HepG2 (cell line): Measurements from ENCODE around the gene NOP14. TPM values are rescaled to one million over a fixed set of nuclear protein-coding genes. Genes with fewer than 3 reads are reported as not detected.

Experiments
- ATAC-seq: fragments of 200-7000 bp; cut with Tn5 transposase; 3 replicates; pipeline ENCODE4 v1.9.1; 2020; ENCODE audit warnings: mild to moderate bottlenecking, moderate library complexity
- BruUV-seq: library from RNA; stranded (reverse); fragments of 400-500 nt; replicated peaks from 2 replicates; lab custom pipeline; 2021; lab: Mats Ljungman, UMichigan
- CTCF ChIA-PET: fragments of 300-600 bp; formaldehyde crosslinking; extraction: SDS; loops from one replicate; lab custom pipeline; 2021; ENCODE audit warnings: low total read pairs, inconsistent platforms, low intra/inter-chr PET ratio; lab: Yijun Ruan, JAX
- POLR2A ChIA-PET: fragments of 350-600 bp; sonication (Branson Sonifier 250); formaldehyde crosslinking; loops from one replicate; lab custom pipeline; 2020; ENCODE audit warnings: antibody characterized with exemption, inconsistent platforms; lab: Yijun Ruan, JAX
- DNase-seq: peaks from one replicate; pipeline ENCODE4 v3.0.0-alpha.2; 2015; ENCODE audit warnings: low spot score
- FAIRE-seq: peaks from 3 replicates; lab custom pipeline; 2011; peaks lifted over from hg19 to GRCh38; lab: Jason Lieb, UNC
- H2AFZ ChIP-seq: one replicate; pipeline ENCODE4 v1.6.1; 2011; ENCODE audit warnings: low read length, inconsistent platforms
- H3K27ac ChIP-seq: fragments of 300-600 bp; 3 replicates; pipeline ENCODE4 v1.8.0; 2011; ENCODE audit warnings: mixed run types, mild to moderate bottlenecking, mixed read lengths, low read length, inconsistent platforms; ENCODE audit not compliant: insufficient read depth; ENCODE audit errors: extremely low read length
- H3K27me3 ChIP-seq, 2 experiments: fragments of 200-600 bp in 1 of 2; 2 replicates in 1 of 2; 3 replicates in 1 of 2; pipeline versions ENCODE4 v1.6.0 to v1.8.0; 2011; ENCODE audit warnings: low read length in 2 of 2, mild to moderate bottlenecking in 2 of 2, moderate library complexity in 2 of 2, inconsistent platforms in 1 of 2; ENCODE audit not compliant: insufficient read depth in 2 of 2, control insufficient read depth in 1 of 2
- H3K36me3 ChIP-seq, 2 experiments: fragments of 200-600 bp in 1 of 2; replicated peaks in 1 of 2; 2 replicates in 1 of 2; 3 replicates in 1 of 2; pipeline versions ENCODE4 v1.5.1 to v1.8.0; 2011; ENCODE audit warnings: low read length in 2 of 2, inconsistent platforms in 1 of 2; ENCODE audit not compliant: insufficient read depth in 2 of 2, control insufficient read depth in 1 of 2
- H3K4me1 ChIP-seq: 2 replicates; pipeline ENCODE4 v1.5.1; 2012; ENCODE audit warnings: low read length, inconsistent platforms; ENCODE audit not compliant: insufficient read depth
- H3K4me2 ChIP-seq: 2 replicates; pipeline ENCODE4 v1.6.0; 2011; ENCODE audit warnings: low read depth, low read length, inconsistent platforms
- H3K4me3 ChIP-seq, 3 experiments: fragments of 200-600 bp in 1 of 3; sonication (generic), shearing (Covaris generic) in 1 of 3; replicated peaks in 1 of 3; 2 replicates each; pipeline ENCODE4 v1.5.1; 2011 to 2016; ENCODE audit warnings: low read length in 3 of 3, inconsistent platforms in 2 of 3, low read depth in 2 of 3, mild to moderate bottlenecking in 2 of 3, control low read depth in 1 of 3, mixed read lengths in 1 of 3; ENCODE audit not compliant: insufficient read depth in 1 of 3
- H3K79me2 ChIP-seq: one replicate; pipeline ENCODE4 v1.6.1; 2011; ENCODE audit warnings: low read length, inconsistent platforms; ENCODE audit not compliant: insufficient read depth
- H3K9ac ChIP-seq: 2 replicates; pipeline ENCODE4 v1.6.0; 2011; ENCODE audit warnings: mild to moderate bottlenecking, low read depth, low read length, inconsistent platforms; ENCODE audit not compliant: insufficient read depth
- H3K9me3 ChIP-seq: 2 replicates; pipeline ENCODE4 v1.5.1; 2012; ENCODE audit warnings: mild to moderate bottlenecking, low read length
- H4K20me1 ChIP-seq: 2 replicates; pipeline ENCODE4 v1.6.0; 2011; ENCODE audit warnings: inconsistent platforms, mild to moderate bottlenecking, low read length, moderate library complexity; ENCODE audit not compliant: insufficient read depth
- CREB1 ChIP-seq, 2 experiments: fragments of 450-650 bp in 1 of 2; IDR thresholded peaks; 2 replicates each; pipeline ENCODE4 v1.6.1; 2016 to 2017; ENCODE audit warnings: control low read depth in 1 of 2, mild to moderate bottlenecking in 1 of 2, missing compliant biosample characterization in 1 of 2, missing genetic modification characterization in 1 of 2
- GATAD2A ChIP-seq: IDR thresholded peaks from 2 replicates; pipeline ENCODE4 v1.6.1; 2016
- IKZF1 ChIP-seq: fragments of 450-650 bp; IDR thresholded peaks from 2 replicates; pipeline ENCODE4 v1.7.1; 2016
- KLF11 ChIP-seq: IDR thresholded peaks from 2 replicates; pipeline ENCODE4 v1.6.1; 2016; ENCODE audit warnings: missing compliant biosample characterization
- SIX1 ChIP-seq: sonication (generic); formaldehyde crosslinking; IDR thresholded peaks from 2 replicates; pipeline ENCODE4 v1.4.0; 2020; ENCODE audit warnings: missing genetic modification reagents, borderline replicate concordance
- TAF15 ChIP-seq: fragments of 200-400 bp; formaldehyde crosslinking; IDR thresholded peaks from one replicate; pipeline ENCODE4 v1.6.1; 2018; ENCODE audit warnings: mild to moderate bottlenecking, low read depth, low read length; ENCODE audit not compliant: poor library complexity, severe bottlenecking
- TEAD3 ChIP-seq: optimal IDR thresholded peaks from 2 replicates; pipeline ENCODE3; 2016; ENCODE audit warnings: borderline replicate concordance
- THAP8 ChIP-seq: sonication (generic); formaldehyde crosslinking; IDR thresholded peaks from 2 replicates; pipeline ENCODE4 v1.5.1; 2020; ENCODE audit warnings: missing genetic modification reagents, mild to moderate bottlenecking, borderline replicate concordance
- ZFY ChIP-seq: sonication (generic); formaldehyde crosslinking; IDR thresholded peaks from 2 replicates; pipeline ENCODE4 v1.4.0; 2020; ENCODE audit warnings: missing genetic modification reagents
- ZNF407 ChIP-seq: sonication (generic); formaldehyde crosslinking; IDR thresholded peaks from one replicate; pipeline ENCODE4 v1.5.1; 2020; ENCODE audit warnings: mild to moderate bottlenecking, missing genetic modification reagents; ENCODE audit errors: not compliant biosample characterization
- ZNF430 ChIP-seq: sonication (generic); formaldehyde crosslinking; IDR thresholded peaks from 2 replicates; pipeline ENCODE4 v1.9.0; 2021; ENCODE audit warnings: mild to moderate bottlenecking, missing genetic modification reagents
- ZSCAN22 ChIP-seq: sonication (generic); formaldehyde crosslinking; IDR thresholded peaks from 2 replicates; pipeline ENCODE4 v1.4.0; 2020; ENCODE audit warnings: mild to moderate bottlenecking, missing genetic modification reagents
- ZSCAN31 ChIP-seq: sonication (generic); formaldehyde crosslinking; IDR thresholded peaks from 2 replicates; pipeline ENCODE4 v1.5.0; 2020; ENCODE audit warnings: low read depth, mild to moderate bottlenecking, missing genetic modification reagents
- WGBS: methylation state at CpG from one replicate; pipeline ENCODE4 v1.1.6; 2017; ENCODE audit warnings: low lambda C conversion rate; 5-methylcytosine and 5-hydroxymethylcytosine counted together
- in situ Hi-C: cut with HindIII; loops from 2 replicates; pipeline ENCODE4 v1.10.0; 2017; ENCODE audit warnings: low pct_unique_long_range_greater_than_20kb; ENCODE audit not compliant: extremely low pct_ligation_motif_present
- intact Hi-C: fragments of 100-400 bp; cut with micrococcal nuclease; formaldehyde crosslinking; loops from one replicate; pipeline ENCODE4 v1.10.0; 2022; ENCODE audit not compliant: unreplicated experiment
- polyA plus RNA-seq, 8 experiments: library from polyadenylated mRNA; depleted of rRNA in 3 of 8; stranded (reverse) in 7 of 8; unstranded in 1 of 8; fragments of >200 nt; fragmentation: Illumina TruSeq in 4 of 8; extraction: Trizol in 4 of 8; gene quantifications; 2 replicates each; pipeline versions ENCODE4 v1.2.1 to v1.2.3, GENCODE V29; 2011 to 2016; ENCODE audit warnings: low read depth in 4 of 8, missing spikeins in 1 of 8, mixed read lengths in 1 of 8; ENCODE audit not compliant: insufficient read depth in 1 of 8
- total RNA-seq, 5 experiments: library from RNA; depleted of rRNA; stranded (reverse); fragments of >200 nt; fragmentation: Illumina TruSeq; extraction: Trizol; gene quantifications; 2 replicates each; pipeline ENCODE4 v1.2.3, GENCODE V29; 2016; ENCODE audit warnings: low read depth in 1 of 5
- TF ChIP-seq, protein P1 (sequence below): sonication (generic); formaldehyde crosslinking; IDR thresholded peaks from 2 replicates; pipeline ENCODE4 v1.4.0; 2020; ENCODE audit warnings: missing genetic modification reagents

Gene NOP14
- total and polyA plus RNA-seq, 2 of the 13 experiments (the other 11 are each of a cell fraction or from before 2014, with no cell fraction given), result 6.9 to 47.9 TPM

GRCh38 chr4:3009422-3009821 lies 46.2 kb upstream of the NOP14 start:
- 2% methylated on average over 7 of the region's 7 CpGs for WGBS
- peaks cover 29% of the 10 kb centered on the region for H3K4me1 ChIP-seq
- peak; percentile 84 for DNase-seq
- CTCF ChIA-PET, result interaction anchor here (1.3 kb wide), 1 partner anchor 28 kb away, joined by 8 read pairs; no protein-coding TSS in a partner anchor
- no TSS peak for BruUV-seq
- no peaks in the 10 kb centered on the region for H3K36me3 ChIP-seq
- intact Hi-C loops, result loop anchor here (1.0 kb wide), 1 partner anchor 28 kb away; no protein-coding TSS in a partner anchor
- no peaks in the 10 kb centered on the region for H4K20me1 ChIP-seq
- H3K9me3 ChIP-seq, result no peaks in the 10 kb centered on the region
- no peaks in the 10 kb centered on the region for H3K79me2 ChIP-seq
- peak; percentile 93 for ATAC-seq
- peak; percentile 81 for FAIRE-seq
- POLR2A ChIA-PET, result interaction anchor here (0.9 to 1.6 kb wide), 4 partner anchors 24 to 46 kb away, joined by 4 to 7 read pairs (median 5); partner anchors contain the start of genes GRK4 and NOP14
- no peak overlapping the region for H3K9ac ChIP-seq
- in situ Hi-C loops, result no loop called here
- H3K27ac ChIP-seq, result no peak overlapping the region
- no peak overlapping the region for H3K4me3 ChIP-seq
- peaks cover 2 to 15% of the 10 kb centered on the region in 2 experiments; a peak in 4 of 5 replicates for H3K27me3 ChIP-seq
- no peak overlapping the region for H2AFZ ChIP-seq
- peak overlapping the region; percentile 54 for H3K4me2 ChIP-seq
- TF ChIP-seq ZSCAN22 (CRISPR knock-in tag), result no peak
- peak; percentile 31 for TF ChIP-seq TEAD3
- no peak for TF ChIP-seq ZSCAN31 (CRISPR knock-in tag)
- TF ChIP-seq, protein P1, sequence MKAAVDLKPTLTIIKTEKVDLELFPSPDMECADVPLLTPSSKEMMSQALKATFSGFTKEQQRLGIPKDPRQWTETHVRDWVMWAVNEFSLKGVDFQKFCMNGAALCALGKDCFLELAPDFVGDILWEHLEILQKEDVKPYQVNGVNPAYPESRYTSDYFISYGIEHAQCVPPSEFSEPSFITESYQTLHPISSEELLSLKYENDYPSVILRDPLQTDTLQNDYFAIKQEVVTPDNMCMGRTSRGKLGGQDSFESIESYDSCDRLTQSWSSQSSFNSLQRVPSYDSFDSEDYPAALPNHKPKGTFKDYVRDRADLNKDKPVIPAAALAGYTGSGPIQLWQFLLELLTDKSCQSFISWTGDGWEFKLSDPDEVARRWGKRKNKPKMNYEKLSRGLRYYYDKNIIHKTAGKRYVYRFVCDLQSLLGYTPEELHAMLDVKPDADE, result no peak
- TF ChIP-seq ZNF430 (CRISPR knock-in tag), result no peak
- TF ChIP-seq GATAD2A (CRISPR knock-in tag), result peak; percentile 75
- no peak for TF ChIP-seq CREB1 (IDR thresholded peaks at IDR 0.05)
- TF ChIP-seq CREB1 (CRISPR knock-in tag; IDR thresholded peaks at IDR 0.05), result peak; percentile 73
- TF ChIP-seq THAP8 (CRISPR knock-in tag), result no peak
- no peak for TF ChIP-seq IKZF1
- TF ChIP-seq TAF15, result no peak
- 0 out of 2 replicates have a peak, but pooled peaks have one; percentile 15 for TF ChIP-seq KLF11 (CRISPR knock-in tag)
- no peak for TF ChIP-seq ZNF407 (CRISPR knock-in tag)
- no peak for TF ChIP-seq ZFY (CRISPR knock-in tag)
- TF ChIP-seq SIX1 (CRISPR knock-in tag), result peak; percentile 80
